GM19463 (cell line): ENCODE measurements around the gene DRGX.

Experiments used
- ATAC-seq: cut with Tn5 transposase; IDR thresholded peaks from one replicate; pipeline ENCODE4 v1.9.1; 2021; ENCODE audit warnings: mild to moderate bottlenecking, moderate library complexity; ENCODE audit not compliant: unreplicated experiment

DRGX gene

DNA sequence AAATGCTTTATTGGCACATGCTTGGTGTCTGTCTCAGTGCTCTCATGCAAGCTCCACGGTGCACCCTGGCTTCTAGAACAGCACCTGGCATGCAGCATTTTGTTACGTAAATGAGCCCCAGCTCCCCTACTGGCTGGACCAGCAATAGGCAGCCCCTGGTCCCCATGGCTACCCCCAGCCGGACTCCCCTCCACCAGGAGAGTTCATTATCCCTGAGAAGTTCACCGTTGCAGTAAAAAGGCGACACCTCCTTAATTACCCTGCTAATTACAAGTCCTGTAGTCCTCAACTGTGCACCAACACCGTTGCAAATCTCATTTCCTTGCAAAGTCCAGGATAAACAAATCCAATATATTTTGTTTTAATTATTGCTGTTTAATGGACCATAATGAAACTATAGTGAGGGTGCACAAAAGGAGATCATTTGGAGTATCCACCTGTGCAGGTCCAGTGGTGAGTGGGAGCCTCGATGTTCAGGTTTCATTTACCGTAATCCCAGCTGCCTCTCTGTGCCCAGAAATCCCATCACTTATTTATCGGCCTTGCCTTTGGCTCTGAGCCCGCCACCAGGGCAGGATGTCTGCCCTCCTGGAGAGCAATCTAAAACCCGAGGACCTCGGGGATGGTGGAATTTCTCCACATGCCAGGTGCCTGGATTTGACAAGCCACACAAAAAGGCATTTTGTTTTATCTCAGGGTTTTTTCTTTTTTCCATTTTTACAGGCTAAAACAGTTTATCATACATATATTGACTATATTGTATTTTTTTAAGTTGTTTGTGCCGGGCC lies 12.8 kb upstream of the DRGX start:
- no peak for ATAC-seq

DNA sequence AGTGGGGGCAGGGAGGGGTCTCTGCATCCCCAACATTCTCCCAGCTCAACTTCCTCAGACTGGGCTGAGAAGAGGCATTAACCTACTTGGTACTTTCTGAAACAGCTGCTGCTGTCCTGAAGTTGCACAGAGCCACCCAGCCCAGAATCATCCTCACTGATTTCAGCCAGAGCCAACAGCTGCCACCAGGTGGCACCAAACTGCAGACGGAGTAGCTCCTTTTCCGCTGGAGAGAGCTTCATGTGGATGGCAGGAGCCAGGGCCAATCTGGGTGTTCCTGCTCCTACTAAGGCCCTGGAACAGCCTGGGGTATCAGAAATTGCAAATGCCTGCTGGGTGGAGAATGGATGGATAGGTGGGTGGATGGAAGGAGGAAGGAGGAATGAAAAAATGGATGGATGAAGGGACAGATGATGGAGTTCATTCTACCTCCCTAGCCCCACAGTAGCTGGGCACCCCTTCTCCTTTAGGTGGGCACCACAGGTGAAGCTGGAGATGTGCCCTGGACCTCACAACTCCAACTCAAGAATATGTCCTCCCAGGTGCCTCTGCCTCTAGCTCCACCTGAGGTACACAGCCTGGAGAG lies 11.8 kb upstream of the DRGX start:
- no peak for ATAC-seq

DNA sequence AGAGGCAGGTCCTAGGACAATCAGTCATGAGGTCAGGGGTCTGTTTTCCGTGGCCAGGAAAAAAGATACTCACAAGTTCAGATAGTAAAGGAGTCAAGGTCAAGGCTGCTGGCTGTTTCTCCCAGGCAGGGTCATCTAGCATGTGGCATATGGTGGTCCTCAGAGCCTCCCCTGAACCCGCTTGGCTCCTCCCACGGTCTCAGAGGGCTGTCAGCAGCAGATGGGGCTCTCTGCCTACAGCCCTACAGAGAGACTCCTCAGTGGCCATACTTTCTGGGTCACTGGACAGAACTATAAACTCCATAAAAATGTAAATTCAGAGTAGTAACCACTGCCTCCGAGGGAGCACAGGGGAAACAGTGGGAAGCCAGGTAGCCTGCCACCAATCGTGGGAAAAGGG lies 11.3 kb upstream of the DRGX start:
- ATAC-seq: no peak

DNA sequence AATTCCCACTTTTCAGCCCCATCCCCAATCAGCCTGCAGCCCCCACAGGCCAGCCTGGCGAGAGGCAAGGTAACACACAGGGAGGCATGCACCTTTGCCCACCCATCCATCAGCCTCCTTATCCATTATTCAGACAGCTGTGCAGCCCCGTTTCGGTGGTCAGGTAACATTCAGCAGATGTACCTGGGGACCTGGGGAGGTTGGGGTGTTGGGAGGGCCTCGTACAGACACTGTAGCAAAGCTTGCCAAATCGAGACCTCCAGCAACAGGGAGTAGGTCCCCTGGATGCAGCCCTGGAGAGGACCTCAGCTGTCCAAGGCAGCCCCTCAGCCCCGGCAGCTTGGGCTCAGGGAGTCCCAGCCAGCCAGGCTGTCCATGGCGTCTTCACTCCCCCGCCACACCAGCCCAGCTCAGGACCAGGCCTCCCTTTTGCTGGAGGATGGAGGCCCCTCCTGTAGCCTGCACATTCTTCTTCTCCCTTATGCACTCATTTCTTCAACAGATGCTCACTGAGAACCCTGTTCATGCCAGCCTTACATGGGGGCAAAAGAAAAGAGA lies 8.5 kb upstream of the DRGX start:
- ATAC-seq: no peak

DNA sequence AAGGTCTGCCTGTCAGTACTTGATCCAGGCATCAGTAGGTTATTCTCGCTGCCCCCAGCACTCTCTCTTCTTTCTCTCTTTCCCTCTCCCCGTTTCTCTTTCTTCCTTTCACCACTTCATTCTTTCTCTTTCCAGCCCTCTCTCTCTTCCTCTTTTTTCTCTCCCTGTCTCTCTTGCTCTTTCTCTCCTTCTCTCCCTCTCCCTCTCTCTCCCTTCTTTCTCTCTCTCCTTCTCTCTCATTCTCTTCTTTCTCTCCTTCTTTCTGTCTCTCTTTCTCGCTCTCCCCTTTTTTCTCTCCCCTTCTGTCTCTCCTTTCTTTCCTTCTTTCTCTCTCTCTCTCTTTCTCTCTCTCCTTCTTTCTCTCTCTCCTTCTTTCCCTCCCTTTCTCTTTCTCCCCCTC lies 7.5 kb upstream of the DRGX start:
- ATAC-seq: no peak

DNA sequence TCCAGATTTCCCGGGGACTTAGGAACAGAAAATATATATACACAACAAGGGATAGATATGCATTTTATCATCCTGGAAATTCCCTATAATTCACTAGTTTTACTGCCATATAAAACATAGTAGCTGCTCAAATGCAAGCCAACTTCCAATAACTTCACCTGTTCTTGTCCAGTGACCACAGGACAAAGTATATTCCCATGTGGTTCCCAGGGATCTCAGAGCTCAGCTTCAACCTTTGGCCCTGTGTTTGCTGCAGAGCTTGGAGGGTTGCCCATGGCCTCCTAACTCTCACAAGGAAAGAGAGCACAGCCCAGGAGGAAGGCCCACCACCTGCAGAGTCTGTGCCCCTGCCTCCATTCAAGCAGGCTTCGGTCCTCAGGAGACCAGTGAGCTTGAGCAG lies 4.5 kb upstream of the DRGX start:
- ATAC-seq: no peak

DNA sequence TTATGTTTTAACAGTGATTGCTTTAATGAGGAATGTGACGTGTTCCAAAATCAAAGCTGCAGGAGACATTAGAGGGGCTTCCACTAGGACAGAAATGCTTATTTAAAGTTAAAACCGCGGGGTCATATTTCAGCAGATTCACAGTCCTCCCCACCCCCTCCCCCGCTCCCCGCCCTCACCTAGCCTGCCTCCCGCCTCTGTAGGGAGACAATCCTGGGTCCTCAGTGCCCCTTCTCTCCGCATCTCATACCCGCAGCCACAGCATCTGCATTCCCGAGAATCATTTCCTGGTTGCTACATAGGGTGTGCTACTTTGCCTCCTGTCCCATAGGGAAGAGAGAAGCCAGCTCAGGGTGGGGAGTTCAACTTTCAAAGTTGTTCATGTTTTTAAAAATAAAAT lies 3.1 kb upstream of the DRGX start:
- no peak for ATAC-seq

DNA sequence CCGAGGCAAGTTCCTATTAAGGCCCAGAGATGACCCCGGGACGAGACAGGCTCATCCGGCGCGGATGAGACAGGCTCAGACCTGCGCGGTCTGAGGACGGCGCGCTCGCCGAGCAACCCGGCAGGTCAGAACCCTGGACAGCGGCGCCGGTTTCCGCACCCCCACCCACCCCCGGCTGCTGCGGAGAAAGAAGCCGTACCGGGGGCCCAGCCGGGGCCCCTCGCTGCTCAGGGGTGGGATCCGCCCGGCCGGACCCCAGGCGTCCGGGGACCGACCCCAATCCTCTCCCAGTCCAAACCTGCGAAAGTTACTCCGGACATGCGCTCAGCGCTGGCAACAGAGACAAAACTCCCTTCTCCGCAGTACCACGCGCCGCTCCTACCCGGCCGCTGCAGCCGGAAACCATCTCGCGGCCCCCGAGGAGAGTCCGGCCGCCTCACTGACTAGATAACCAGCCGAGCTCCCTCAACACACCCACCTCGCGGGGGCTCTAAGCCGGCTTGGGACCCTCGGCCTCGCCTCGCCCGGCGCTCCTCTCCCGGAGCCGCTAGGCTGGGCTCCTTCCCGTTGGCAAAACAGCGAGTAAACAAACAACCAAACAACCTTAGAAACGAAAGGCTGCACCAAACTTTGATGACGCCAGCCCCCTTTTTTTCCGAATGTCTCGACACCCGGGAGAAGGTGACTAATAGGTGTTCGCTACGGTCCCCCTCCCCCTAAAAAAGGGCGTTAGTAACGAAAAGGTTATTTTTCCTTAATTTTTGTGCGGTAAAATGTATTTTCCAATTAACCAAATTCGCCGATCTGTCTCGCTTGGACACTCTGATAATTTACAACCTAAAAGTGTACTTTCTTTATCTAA lies 2.3 kb upstream of the DRGX start:
- peak; percentile 75 for ATAC-seq

DNA sequence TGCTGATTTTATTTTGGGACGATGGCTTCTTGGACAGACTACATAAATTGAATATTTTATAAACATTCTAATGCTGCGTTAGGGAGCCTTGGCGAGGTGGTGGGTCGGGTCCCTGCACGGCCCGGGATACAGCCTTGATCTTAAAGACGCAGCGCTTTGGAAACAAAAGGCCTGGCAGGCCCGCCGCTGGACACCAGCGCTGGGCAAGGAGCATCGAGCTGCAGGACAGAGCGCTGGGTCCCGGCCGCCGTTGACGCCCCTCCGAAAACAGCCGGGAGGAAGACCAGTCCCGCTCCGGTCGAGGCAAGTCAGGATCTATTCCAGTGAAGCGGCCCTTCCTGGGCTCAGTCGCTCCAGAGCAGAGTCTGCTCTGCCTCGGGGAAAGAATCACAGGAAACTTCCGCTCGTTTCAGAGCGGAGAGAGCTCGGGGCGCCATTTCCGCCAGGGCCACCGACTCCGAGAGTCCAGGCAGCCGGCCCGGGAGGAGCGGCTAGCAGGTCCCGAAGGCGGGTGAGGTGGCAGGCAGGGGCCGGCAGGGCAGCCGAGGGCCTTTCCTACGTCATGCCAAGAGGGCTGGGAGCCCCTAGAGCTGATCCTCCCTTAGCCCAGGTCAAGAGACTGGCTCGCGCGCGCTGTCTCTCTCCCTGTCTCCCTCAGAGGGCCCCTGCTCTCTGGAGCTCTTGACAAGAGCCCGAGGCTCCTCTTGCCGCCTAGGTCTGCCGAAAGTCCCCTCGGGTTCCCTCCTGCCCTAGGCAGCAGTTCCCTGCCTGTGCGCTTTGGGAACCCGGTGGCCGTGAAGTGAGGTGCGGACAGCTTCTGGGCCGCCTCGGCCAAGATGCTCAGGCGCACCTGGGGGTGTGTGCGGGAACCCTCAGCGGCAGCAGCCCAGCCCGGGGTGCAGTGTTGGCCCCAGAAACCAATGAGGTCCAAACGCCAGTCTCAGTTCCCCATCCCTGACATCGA lies 1.4 kb upstream of the DRGX start:
- ATAC-seq: no peak

DNA sequence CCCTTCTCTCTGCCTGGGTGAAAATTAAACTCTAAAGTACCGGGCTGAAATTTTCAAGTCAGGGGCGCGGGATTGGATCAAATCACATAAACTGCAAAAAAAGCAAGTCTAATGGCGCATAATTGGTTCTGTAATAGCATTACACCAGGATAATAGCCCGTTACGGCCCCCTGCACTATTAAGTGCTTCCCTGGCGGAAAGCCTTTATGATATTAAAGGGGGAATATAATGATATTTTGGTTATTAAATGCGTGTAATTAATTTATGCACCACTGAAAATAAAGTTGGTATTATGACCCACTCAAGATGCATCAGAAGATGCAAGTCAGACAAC lies 744 bp upstream of the DRGX start:
- ATAC-seq: no peak

DNA sequence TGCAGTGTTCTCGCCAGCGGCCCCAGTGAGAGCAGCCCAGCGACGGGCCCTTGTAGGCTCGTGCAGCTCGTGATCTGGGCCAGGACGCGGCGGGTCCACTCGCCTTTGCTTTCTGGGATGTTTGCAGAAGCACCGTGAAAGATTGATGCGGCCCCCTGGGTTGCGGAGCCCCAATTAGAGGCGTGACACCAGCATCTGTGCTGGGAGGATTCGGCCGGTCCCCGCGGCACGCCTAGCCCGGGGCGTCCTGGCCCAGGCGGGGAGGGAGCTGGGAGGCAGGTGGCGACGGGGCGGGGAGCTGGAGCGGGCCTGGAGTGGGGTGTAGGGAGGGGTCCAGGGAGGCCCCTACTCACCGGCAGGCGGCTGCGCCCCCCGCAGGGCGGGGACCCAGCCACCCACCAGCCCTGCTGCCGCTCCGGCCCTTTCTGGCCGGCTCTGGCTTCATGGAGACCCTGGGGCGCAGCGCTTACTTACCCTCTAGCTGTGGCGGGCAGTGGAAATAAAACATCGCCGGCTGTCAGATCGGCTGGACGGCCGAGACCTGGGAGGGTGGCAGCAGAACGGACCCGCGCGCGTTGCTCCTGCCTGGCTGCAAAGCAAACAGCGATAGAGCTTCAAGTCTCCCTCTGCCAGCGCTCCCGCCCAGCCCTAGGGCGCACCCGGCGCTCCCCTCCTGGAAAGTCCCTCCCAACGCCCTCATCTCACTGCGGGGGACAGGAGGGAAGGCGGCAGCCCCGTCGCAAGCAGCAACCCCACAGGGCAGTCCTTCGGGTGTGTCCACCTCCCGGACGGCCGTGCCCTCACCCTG lies 752 bp downstream of the DRGX start:
- ATAC-seq: no peak

DNA sequence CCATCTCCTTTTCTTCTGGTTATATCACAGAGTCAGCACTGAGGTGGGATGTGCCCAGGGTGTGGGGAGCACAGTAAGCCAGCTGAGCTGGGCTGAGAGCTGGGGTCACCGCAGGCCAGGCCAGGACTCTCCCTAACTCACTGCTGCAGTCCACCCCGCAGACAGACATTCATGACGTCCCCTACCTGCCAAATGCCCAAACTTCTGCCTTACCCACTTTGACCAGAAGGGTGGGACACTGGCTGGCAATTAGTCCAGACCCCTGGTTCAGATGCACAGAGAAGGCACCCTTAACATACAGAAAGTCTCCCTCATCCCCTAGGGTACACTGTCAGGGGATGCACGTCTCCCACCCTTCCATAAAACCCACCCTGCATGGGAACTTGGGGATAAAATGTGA lies 2.1 kb downstream of the DRGX start:
- no peak for ATAC-seq

DNA sequence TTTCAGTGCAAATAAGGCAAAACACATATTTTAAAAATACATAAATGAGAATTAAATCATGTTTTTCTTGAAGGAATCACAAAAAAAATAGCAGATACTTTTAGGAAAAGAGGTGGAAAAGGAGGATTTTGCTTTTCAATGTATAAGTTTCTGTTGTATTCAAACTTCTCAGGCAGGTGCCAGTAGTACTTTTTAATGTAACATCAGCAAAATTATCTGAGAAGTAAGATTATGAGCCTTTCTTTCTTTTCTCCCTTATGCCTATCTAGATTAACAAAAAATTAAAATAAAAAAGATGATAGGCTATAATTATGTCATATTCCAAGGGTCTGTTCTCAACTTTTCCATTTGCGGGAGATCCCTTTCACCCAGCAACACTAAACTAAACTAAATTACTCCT lies 2.6 kb downstream of the DRGX start:
- no peak for ATAC-seq

DNA sequence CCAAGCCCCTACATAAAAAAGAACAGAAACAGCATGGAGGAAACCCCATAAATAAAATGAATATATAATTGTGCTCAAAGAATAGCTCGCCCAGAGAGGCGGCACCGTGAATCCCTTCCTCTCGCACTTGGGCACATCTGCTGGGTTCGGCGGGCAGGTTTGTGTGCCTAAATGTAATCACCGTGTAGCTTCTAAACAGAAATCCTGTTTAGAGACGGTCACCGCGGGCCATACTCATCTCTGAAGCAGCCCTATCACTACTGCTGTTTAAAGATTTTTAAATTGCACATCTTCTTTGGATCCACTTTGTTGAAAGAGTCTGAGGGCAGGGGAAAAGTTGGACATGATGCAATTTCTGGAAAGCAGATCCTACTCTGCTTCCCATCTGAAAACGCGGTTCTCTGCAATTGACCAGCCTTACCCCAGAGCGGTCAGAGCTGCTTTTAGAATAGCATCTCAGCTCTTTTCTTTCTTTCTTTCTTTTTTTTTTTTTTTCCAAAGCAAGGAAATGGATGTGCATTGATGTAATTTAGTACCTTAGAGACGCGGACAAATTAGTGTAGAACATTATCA lies 6.4 kb downstream of the DRGX start:
- no peak for ATAC-seq

DNA sequence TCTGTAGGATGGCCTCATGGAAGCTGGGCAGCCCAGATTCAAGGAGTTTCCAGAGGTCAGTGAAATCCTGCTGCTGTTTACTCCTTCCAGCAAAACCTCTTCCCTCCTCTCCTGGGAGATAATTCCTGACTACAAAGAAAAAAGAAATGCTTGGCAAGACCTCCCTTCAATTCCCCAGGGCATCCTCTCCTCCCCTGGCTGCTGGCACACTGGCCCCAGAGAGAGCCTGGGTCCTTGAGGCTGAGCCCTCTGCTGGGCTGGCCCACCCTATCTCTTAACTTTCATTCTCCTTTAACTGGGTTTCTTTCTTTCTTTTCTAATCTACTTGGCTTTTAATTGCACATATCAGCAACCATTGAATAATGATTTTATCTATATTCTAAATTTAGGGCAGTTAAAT lies 7.7 kb downstream of the DRGX start:
- no peak for ATAC-seq

DNA sequence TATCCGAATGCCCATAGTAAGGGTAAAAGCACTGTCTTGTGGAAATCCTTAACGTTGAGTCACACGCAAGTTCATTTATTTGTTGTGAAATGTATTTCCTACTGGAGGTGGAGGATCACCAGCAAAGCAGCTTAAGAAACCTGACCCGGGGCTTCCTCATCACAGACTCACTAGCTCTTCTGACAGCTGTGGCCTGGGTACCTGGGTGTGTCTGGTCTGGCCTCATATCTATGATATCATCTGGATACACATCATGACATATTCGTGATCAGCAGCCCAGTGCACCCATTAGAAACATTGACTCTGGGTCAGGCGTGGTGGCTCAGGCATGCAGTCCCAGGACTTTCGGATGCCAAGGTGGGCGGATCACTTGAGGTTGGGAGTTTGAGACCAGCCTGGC lies 8.8 kb downstream of the DRGX start:
- ATAC-seq: no peak

DNA sequence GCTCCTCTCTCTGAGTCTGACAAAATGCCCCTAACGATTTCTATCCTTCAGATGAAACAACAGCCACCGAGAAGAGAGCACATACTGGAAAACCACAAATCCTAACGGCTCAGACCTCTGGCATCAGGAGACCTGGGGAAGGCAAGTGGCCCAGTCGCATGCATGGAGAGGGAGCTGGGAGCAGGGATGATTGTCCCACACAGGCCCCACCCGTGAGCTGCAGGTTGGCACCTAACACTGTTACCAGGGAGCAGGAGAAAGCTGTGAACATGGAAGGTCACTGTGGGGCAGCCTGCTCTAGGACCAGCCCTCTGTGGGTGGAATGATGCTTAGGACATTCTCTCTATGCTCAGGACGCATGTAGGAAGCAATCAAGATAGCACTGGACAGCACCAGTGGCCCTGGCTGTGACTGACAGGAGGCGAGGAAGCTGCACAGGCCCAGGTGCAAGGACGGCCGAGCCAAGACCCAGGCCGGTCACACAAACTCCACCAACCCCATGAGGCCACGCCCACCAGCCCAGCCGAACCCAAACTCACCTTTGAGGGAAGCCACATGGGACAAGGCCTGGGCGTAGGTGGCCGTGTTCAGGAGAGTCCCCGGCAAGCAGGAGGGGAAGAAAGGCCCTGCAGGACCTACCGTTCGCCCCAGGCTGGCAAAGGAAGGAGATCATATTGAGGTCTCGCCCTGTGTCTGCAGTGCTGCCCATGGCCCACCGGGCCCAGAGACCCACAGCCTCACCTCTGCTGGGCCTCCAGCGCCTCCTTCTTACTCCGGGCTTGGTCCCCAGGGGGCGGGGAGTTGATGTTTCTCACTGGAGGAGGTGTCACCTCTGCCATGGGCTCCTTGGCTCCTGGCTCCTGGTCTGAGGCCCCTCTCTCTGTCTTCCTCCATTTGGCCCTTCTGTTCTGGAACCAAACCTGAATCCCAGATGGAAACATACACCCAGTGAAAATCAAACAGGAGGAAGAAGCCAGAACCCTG lies 9.7 kb downstream of the DRGX start:
- ATAC-seq: no peak

DNA sequence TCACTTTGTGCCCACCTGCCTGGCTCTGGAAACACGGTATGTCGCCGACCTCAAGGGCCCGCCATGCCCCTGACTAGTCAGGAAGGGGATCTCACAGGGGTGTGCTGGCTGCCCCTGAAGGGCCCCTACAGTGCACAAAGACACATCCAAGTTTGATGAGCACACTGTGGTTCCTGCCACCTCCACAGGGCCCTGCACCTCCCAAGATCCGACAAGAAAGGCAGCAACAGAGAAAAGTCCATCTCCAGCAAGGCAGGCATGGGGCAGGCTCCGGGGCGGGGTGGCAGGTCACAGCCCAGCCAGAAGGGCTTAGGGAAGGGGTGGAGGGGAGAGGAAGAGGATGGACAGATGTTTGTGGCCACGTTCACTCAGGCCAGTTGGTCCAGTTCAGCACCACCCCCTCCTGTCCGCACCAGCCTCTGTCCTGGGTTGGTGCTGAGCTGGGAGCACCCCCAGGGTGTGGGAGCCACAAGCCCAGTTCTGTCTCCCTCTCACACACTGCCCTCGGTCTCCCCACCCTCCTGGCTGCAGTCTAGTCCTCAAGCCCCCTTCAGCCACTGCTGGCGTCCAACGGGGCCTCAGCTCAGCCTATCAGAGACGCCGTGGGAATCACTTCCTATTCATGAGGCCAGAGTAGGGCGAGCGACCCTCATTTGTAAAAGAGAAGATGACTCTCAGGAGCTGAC lies 11.5 kb downstream of the DRGX start:
- ATAC-seq: no peak
